GM23338 (cell line): Measurements from ENCODE around the gene IRF2BP2. TPM values are rescaled to one million over a fixed set of nuclear protein-coding genes. Genes with fewer than 3 reads are reported as not detected.
A peak's percentile ranks its signal among the peaks of the same experiment; 100 is the strongest.

Experiments used
- ATAC-seq: fragments of 200-7000 bp; cut with Tn5 transposase; 3 replicates; pipeline ENCODE4 v1.9.1; 2020
- DNase-seq: peaks from one replicate; pipeline ENCODE4 v3.0.0-alpha.2; 2015; ENCODE audit warnings: low spot score
- H2AFZ ChIP-seq: fragments of 200-600 bp; sonication (generic); 2 replicates; pipeline ENCODE4 v1.8.0; 2016; ENCODE audit warnings: antibody characterized with exemption, mild to moderate bottlenecking, moderate library complexity
- H3F3A ChIP-seq: fragments of 200-600 bp; sonication (generic); replicated peaks from 2 replicates; pipeline ENCODE4 v1.8.0; 2017; ENCODE audit warnings: antibody characterized with exemption, mixed run types, low read depth
- H3K27ac ChIP-seq: fragments of 200-600 bp; sonication (generic); 2 replicates; pipeline ENCODE4 v1.6.1; 2016; ENCODE audit warnings: low read depth
- H3K27me3 ChIP-seq: fragments of 200-600 bp; sonication (generic); 2 replicates; pipeline ENCODE4 v1.8.0; 2016; ENCODE audit warnings: mild to moderate bottlenecking, mixed run types, moderate library complexity; ENCODE audit not compliant: insufficient read depth
- H3K36me3 ChIP-seq: fragments of 200-600 bp; sonication (generic); 2 replicates; pipeline ENCODE4 v1.8.0; 2016; ENCODE audit warnings: mild to moderate bottlenecking; ENCODE audit not compliant: insufficient read depth
- H3K4me1 ChIP-seq: fragments of 200-600 bp; sonication (generic); 2 replicates; pipeline ENCODE4 v1.8.0; 2016; ENCODE audit warnings: mild to moderate bottlenecking, moderate library complexity; ENCODE audit not compliant: insufficient read depth
- H3K4me2 ChIP-seq: fragments of 200-600 bp; sonication (generic); 2 replicates; pipeline ENCODE4 v1.7.1; 2017; ENCODE audit warnings: mixed run types
- H3K4me3 ChIP-seq: fragments of 200-600 bp; sonication (generic); 2 replicates; pipeline ENCODE4 v1.6.1; 2016; ENCODE audit warnings: mixed run types
- H3K79me2 ChIP-seq: fragments of 200-600 bp; sonication (generic); replicated peaks from 2 replicates; pipeline ENCODE4 v1.8.0; 2017; ENCODE audit warnings: mild to moderate bottlenecking; ENCODE audit not compliant: insufficient read depth
- H3K9me2 ChIP-seq: fragments of 200-600 bp; sonication (generic); 2 replicates; pipeline ENCODE4 v1.8.0; 2017; ENCODE audit not compliant: insufficient read depth
- H4K20me1 ChIP-seq: fragments of 200-600 bp; sonication (generic); replicated peaks from 2 replicates; pipeline ENCODE4 v1.8.0; 2017; ENCODE audit warnings: mild to moderate bottlenecking; ENCODE audit not compliant: insufficient read depth
- H3K27ac Mint-ChIP-seq: 2 replicates; pipeline ENCODE4 v1.8.0; 2020; ENCODE audit warnings: inconsistent platforms, mild to moderate bottlenecking, moderate library complexity, mixed read lengths
- H3K27me3 Mint-ChIP-seq: 3 replicates; pipeline ENCODE4 v1.8.0; 2022; ENCODE audit warnings: low read depth, mild to moderate bottlenecking, moderate library complexity, mixed read lengths, inconsistent platforms; ENCODE audit not compliant: insufficient read depth, poor library complexity
- H3K36me3 Mint-ChIP-seq: 3 replicates; pipeline ENCODE4 v1.8.0; 2021; ENCODE audit warnings: low read depth, mild to moderate bottlenecking, inconsistent platforms, moderate library complexity, mixed read lengths
- H3K4me1 Mint-ChIP-seq: 3 replicates; pipeline ENCODE4 v1.8.0; 2020; ENCODE audit warnings: mild to moderate bottlenecking, inconsistent platforms, mixed read lengths
- H3K4me3 Mint-ChIP-seq: 3 replicates; pipeline ENCODE4 v1.8.0; 2021; ENCODE audit warnings: moderate library complexity, mild to moderate bottlenecking, inconsistent platforms, mixed read lengths
- H3K9me3 Mint-ChIP-seq: 3 replicates; pipeline ENCODE4 v1.8.0; 2020; ENCODE audit warnings: moderate library complexity, mild to moderate bottlenecking, inconsistent platforms, mixed read lengths
- ETS1 ChIP-seq: IDR thresholded peaks from 2 replicates; pipeline ENCODE4 v1.6.1; 2016; ENCODE audit warnings: antibody characterized with exemption
- EZH2phosphoT487 ChIP-seq: fragments of 200-600 bp; sonication (generic); IDR thresholded peaks from one replicate; pipeline ENCODE4 v1.8.1; 2018; ENCODE audit warnings: antibody characterized with exemption; ENCODE audit not compliant: unreplicated experiment
- NANOG ChIP-seq: IDR thresholded peaks from 2 replicates; pipeline ENCODE4 v1.6.1; 2016; ENCODE audit warnings: antibody characterized with exemption, borderline replicate concordance
- REST ChIP-seq: IDR thresholded peaks from one replicate; pipeline ENCODE4 v1.6.1; 2018; ENCODE audit warnings: antibody characterized with exemption; ENCODE audit not compliant: unreplicated experiment
- STAT1 ChIP-seq: IDR thresholded peaks from one replicate; pipeline ENCODE4 v1.6.1; 2016; ENCODE audit warnings: antibody characterized with exemption; ENCODE audit not compliant: unreplicated experiment
- ZNF114 ChIP-seq: fragments of 250-450 bp; sonication (Bioruptor Pico); IDR thresholded peaks from 2 replicates; pipeline ENCODE4 v1.5.0; 2020; ENCODE audit warnings: mild to moderate bottlenecking, moderate library complexity
- ZNF331 ChIP-seq: fragments of 250-450 bp; sonication (Bioruptor Pico); IDR thresholded peaks from 2 replicates; pipeline ENCODE4 v1.5.0; 2020; ENCODE audit warnings: low read depth, mild to moderate bottlenecking, moderate library complexity
- ZNF462 ChIP-seq: fragments of 250-450 bp; sonication (Bioruptor Pico); IDR thresholded peaks from 2 replicates; pipeline ENCODE4 v1.5.0; 2020; ENCODE audit warnings: mild to moderate bottlenecking, moderate library complexity
- polyA plus RNA-seq: library from polyadenylated mRNA; unstranded; fragments of >200 nt; fragmentation: Nextera tagmentation; extraction: Ambion mirVana; gene quantifications from 2 replicates; pipeline ENCODE4 v1.2.1, GENCODE V29; 2016
- total RNA-seq: library from RNA; depleted of rRNA; stranded (reverse); fragments of >200 nt; shearing (Covaris generic); gene quantifications from 2 replicates; pipeline ENCODE4 v1.2.3, GENCODE V29; 2014

Gene IRF2BP2
- total and polyA plus RNA-seq, 2 experiments from 2014 or later, result 19.4 to 62.4 TPM

GRCh38 chr1:234632225-234632624 lies 22.2 kb upstream of the IRF2BP2 start (continued):
- TF ChIP-seq ZNF462 (no peak), ZNF331 (CRISPR knock-in tag) (no peak), EZH2phosphoT487 (no peak), NANOG (no peak), ZNF114 (no peak)

DNA sequence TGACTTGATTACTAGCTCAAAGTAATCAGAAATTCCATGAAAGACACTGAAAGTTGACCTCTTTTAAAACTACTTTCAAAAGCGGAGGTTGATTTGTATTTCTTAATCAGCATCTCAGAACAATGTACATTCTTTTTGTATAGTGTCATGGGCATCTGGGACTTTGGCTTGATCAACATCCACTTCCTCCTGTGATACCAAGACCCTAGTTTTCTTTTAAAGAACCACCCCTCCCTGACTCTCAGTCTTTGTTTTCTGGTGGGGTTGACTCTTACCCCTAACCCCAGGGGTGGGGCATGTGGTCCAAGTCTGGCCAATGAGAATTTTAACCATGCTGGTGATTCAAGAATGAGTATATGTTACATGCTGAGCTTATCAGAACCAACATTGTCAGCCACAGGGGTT lies 21.7 kb upstream of the IRF2BP2 start:
- Histone ChIP-seq H3K9me2 (peaks cover 17% of the 10 kb centered on the region; the same call in 1 of the 2 replicates), H3K4me1 (no peaks in the 10 kb centered on the region), H3K4me3 (no peak overlapping the region), H3K27me3 (no peaks in the 10 kb centered on the region), H4K20me1 (no peaks in the 10 kb centered on the region), H3F3A (no peaks in the 10 kb centered on the region), H2AFZ (no peak overlapping the region), H3K27ac (no peak overlapping the region), H3K4me2 (no peak overlapping the region), H3K36me3 (no peaks in the 10 kb centered on the region), H3K79me2 (no peaks in the 10 kb centered on the region)
- DNase-seq, result no peak
- H3K36me3 Mint-ChIP-seq, result no peaks in the 10 kb centered on the region
- no peak for ATAC-seq
- peaks cover 4% of the 10 kb centered on the region; the same call in 2 of the 3 replicates for H3K4me1 Mint-ChIP-seq
- no peak for TF ChIP-seq ETS1
- TF ChIP-seq ZNF331 (CRISPR knock-in tag), result no peak
- no peak for TF ChIP-seq STAT1
- no peak for TF ChIP-seq REST
- H3K4me3 Mint-ChIP-seq, result no peak overlapping the region
- H3K27me3 Mint-ChIP-seq, result no peaks in the 10 kb centered on the region
- 0 out of 2 replicates have a peak overlapping the region, but pooled peaks have one; percentile 43 for H3K27ac Mint-ChIP-seq
- no peaks in the 10 kb centered on the region for H3K9me3 Mint-ChIP-seq
